Measurements from ENCODE around the gene CDC40. TPM values are rescaled to one million over a fixed set of nuclear protein-coding genes. Genes with fewer than 3 reads are reported as not detected.

CDC40 gene
- total and polyA plus RNA-seq, 10 of the 15 experiments (the other 5 are each of a cell fraction or from before 2014, with no cell fraction given) = 20.1 to 35.5 (median 26.1) TPM

DNA sequence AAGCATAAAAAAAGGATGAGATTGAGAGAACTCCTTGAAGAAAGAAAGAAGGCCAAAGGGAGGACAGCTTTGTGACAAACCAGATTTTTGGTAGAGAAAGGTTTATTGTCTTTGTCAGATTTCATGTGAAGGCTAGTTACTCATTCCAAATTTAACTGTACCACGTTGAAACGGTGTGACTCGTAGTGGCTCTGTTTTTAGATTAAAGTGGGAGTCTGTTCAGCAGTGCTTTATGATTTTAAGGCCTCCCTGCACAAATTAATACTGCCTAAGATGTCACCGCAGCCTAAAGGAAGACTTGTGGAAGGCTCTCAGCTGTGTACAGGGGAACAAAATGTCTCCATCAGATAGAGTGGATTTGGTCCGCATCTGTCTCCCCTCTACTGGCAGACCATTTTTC lies 35.9 kb downstream of the CDC40 start (continued):
- TF ChIP-seq NRF1 (conservative IDR thresholded peaks at IDR 0.05; ENCODE audit: low read depth, low read length) (no peak), ZNF384 (IDR thresholded peaks at IDR 0.05; ENCODE audit: borderline replicate concordance, low read depth, low read length) (no peak)

DNA sequence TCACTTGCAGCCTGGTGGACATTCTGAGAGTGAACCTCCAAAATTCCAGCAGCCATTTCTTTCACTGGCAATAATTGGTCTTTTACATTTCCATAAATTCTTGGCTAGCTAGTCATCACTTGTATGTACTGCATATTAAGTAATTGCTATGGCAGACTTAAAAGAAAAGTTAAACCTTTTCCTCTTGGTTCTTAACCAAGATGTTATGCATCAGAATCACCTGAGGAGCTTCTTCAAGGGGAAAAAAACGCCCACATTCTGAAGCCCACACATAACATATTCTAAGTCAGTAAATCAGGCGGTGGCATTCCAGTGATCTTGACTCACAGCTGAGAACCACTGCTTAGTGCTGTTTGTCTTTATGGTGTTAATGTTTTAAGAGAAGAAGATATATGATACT lies 37.0 kb downstream of the CDC40 start:
- no peak overlapping the region for H3K4me3 ChIP-seq
- intact Hi-C loops (cut with micrococcal nuclease; ENCODE audit: unreplicated experiment) = no loop called here
- no peak overlapping the region for H3K9ac ChIP-seq (ENCODE audit: control insufficient read depth, insufficient read depth, low read length)
- no peak for DNase-seq (ENCODE audit: low read depth, low spot score)
- ChIA-PET CTCF (interaction anchor here (1.8 to 2.1 kb wide), 2 partner anchors 11 to 19 kb away, joined by 3 to 8 read pairs; no protein-coding TSS in a partner anchor), RAD21 (ENCODE audit: unreplicated experiment) (no interaction called here), SMC1A (ENCODE audit: uncharacterized antibody, unreplicated experiment) (interaction anchor here (3.6 kb wide), 1 partner anchor 11 kb away, joined by 21 read pairs; no protein-coding TSS in a partner anchor), POLR2A (no interaction called here)
- in situ Hi-C loops (cut with MboI) = no loop called here
- H3K4me1 ChIP-seq (ENCODE audit: control insufficient read depth, insufficient read depth, low read length) = no peaks in the 10 kb centered on the region
- no peak for FAIRE-seq
- no peak for TF ChIP-seq RELA (IDR thresholded peaks at IDR 0.05; ENCODE audit: borderline replicate concordance, partially characterized antibody)
- TF ChIP-seq, protein P1, sequence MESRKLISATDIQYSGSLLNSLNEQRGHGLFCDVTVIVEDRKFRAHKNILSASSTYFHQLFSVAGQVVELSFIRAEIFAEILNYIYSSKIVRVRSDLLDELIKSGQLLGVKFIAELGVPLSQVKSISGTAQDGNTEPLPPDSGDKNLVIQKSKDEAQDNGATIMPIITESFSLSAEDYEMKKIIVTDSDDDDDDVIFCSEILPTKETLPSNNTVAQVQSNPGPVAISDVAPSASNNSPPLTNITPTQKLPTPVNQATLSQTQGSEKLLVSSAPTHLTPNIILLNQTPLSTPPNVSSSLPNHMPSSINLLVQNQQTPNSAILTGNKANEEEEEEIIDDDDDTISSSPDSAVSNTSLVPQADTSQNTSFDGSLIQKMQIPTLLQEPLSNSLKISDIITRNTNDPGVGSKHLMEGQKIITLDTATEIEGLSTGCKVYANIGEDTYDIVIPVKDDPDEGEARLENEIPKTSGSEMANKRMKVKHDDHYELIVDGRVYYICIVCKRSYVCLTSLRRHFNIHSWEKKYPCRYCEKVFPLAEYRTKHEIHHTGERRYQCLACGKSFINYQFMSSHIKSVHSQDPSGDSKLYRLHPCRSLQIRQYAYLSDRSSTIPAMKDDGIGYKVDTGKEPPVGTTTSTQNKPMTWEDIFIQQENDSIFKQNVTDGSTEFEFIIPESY (IDR thresholded peaks at IDR 0.05) = no peak
- TF ChIP-seq RAD51 (IDR thresholded peaks at IDR 0.05) = no peak
- no peak for TF ChIP-seq RUNX3 (IDR thresholded peaks at IDR 0.05; ENCODE audit: low read length)
- TF ChIP-seq BACH1 (IDR thresholded peaks at IDR 0.05; ENCODE audit: borderline replicate concordance) = no peak
- no peak for TF ChIP-seq ATF7 (IDR thresholded peaks at IDR 0.05; ENCODE audit: low read depth)
- TF ChIP-seq, protein P2, sequence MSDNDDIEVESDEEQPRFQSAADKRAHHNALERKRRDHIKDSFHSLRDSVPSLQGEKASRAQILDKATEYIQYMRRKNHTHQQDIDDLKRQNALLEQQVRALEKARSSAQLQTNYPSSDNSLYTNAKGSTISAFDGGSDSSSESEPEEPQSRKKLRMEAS (IDR thresholded peaks at IDR 0.05; ENCODE audit: low read depth, low read length) = no peak
- no peak for TF ChIP-seq CHD4 (IDR thresholded peaks at IDR 0.05)
- no peak for TF ChIP-seq ESRRA (IDR thresholded peaks at IDR 0.05; ENCODE audit: low read length)
- TF ChIP-seq, protein P3, sequence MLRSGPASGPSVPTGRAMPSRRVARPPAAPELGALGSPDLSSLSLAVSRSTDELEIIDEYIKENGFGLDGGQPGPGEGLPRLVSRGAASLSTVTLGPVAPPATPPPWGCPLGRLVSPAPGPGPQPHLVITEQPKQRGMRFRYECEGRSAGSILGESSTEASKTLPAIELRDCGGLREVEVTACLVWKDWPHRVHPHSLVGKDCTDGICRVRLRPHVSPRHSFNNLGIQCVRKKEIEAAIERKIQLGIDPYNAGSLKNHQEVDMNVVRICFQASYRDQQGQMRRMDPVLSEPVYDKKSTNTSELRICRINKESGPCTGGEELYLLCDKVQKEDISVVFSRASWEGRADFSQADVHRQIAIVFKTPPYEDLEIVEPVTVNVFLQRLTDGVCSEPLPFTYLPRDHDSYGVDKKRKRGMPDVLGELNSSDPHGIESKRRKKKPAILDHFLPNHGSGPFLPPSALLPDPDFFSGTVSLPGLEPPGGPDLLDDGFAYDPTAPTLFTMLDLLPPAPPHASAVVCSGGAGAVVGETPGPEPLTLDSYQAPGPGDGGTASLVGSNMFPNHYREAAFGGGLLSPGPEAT (IDR thresholded peaks at IDR 0.05; ENCODE audit: low read depth) = no peak
- no peak for TF ChIP-seq TBL1XR1 (IDR thresholded peaks at IDR 0.05; ENCODE audit: low read depth, low read length)
- TF ChIP-seq PML (IDR thresholded peaks at IDR 0.05; ENCODE audit: low read length) = no peak
- TF ChIP-seq JUNB (IDR thresholded peaks at IDR 0.05) = no peak
- no peak for TF ChIP-seq TARDBP (IDR thresholded peaks at IDR 0.05; ENCODE audit: borderline replicate concordance)
- TF ChIP-seq SP1 (IDR thresholded peaks at IDR 0.05; ENCODE audit: low read depth, low read length) = no peak
- TF ChIP-seq RB1 (IDR thresholded peaks at IDR 0.05; ENCODE audit: borderline replicate concordance) = no peak
- no peaks in the 10 kb centered on the region for H3K27me3 ChIP-seq (replicated peaks in 1 of 2; ENCODE audit: control insufficient read depth in 2 of 2, insufficient read depth in 2 of 2, low read length in 1 of 2)
- H3K79me2 ChIP-seq (ENCODE audit: control insufficient read depth, insufficient read depth, low read length) = no peaks in the 10 kb centered on the region
- no peak for ATAC-seq
- H4K20me1 ChIP-seq (ENCODE audit: control insufficient read depth, insufficient read depth) = no peaks in the 10 kb centered on the region
- H3K36me3 ChIP-seq (ENCODE audit: control insufficient read depth in 2 of 2, insufficient read depth in 2 of 2, low read length in 1 of 2) = peaks cover 1 to 9% of the 10 kb centered on the region in 2 experiments
- BruUV-seq (replicated peaks) = no TSS peak
- no peak overlapping the region for H2AFZ ChIP-seq (ENCODE audit: control insufficient read depth, low read depth, low read length)
- no peak overlapping the region for H3K4me2 ChIP-seq (ENCODE audit: control insufficient read depth, insufficient read depth)
- 90% methylated on average over 2 of the region's 2 CpGs for WGBS (ENCODE audit: insufficient coverage, insufficient replicate concordance, low lambda C conversion rate, missing lambda C conversion rate)
- no peak overlapping the region for H3K27ac ChIP-seq (ENCODE audit: control insufficient read depth, insufficient read depth)
- no peaks in the 10 kb centered on the region for H3K9me3 ChIP-seq (replicated peaks; ENCODE audit: control insufficient read depth, insufficient read depth, low read length)
